ENCODE measurements around the gene VWDE. TPM values are rescaled to one million over a fixed set of nuclear protein-coding genes. Genes with fewer than 3 reads are reported as not detected.

VWDE gene
- 0.19 TPM in 1 of 2 replicates, not detected in the other for total RNA-seq

DNA sequence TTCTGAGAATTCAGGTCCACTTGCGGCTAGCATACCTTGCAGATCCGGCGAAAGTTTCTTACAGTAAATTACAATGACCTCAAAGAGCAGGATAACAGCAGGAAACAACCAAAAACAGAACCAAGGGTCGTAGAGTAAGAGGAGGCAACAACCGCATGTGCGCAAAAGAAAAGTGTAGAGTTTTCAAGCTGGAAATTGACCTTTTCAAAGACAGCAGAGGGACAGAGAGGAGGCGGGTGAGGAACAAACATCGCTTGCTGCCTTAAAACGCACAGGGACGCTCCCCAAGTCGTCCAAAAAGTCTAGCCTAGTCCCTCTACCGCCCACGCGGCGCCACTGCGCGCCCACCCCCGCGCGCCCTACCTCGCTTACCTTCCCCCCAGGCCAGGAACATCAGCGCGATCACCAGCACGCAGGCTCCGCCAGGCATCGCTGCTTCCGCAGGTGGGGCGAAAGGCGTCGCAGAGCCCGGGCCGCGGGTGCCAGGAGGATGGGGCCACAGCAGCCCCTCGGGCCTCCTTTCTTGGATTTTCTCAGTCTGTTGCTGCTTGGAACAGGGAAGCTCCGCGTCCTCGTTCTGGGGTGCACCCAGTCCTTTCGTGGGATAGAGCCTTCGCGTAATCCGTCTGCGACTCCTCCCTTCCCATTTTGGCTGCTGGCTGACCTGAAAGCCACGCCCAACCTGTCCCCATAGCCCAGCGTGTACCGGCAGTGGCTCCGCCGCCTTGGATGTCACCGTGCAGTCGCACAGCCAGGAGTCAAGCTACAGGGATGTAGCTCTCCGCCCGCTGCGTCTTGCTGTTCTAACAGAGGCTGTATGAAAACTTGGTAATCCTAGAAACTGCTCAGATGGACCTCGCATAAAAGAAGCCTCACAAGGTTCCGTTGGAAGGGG lies at the start of gene VWDE:
Gene VWDE (minus strand): TSS at position 579 of the 895 bp plus-strand sequence. CDS start 149 bp downstream, at position 430.

Other genes starting within 250 kb of the VWDE start
- gene TMEM106B, start 192.6 kb downstream of the VWDE start, total RNA-seq = 42.8 and 84.6 TPM in 2 replicates
- 0.19 and 0.56 TPM in 2 replicates for gene SCIN, start 166.9 kb upstream of the VWDE start, total RNA-seq